22Rv1 (cell line): ENCODE data around the gene MSI1.
A peak's percentile ranks its signal among the peaks of the same experiment; 100 is the strongest.

Experiments
- H3K27ac ChIP-seq: fragments of 450-650 bp; 2 replicates; pipeline ENCODE4 v1.5.1; 2017
- ZFX ChIP-seq: fragments of 450-650 bp; IDR thresholded peaks from 2 replicates; pipeline ENCODE4 v1.6.1; 2017; ENCODE audit warnings: antibody characterized with exemption, borderline replicate concordance
- TF ChIP-seq, protein P1 (sequence below): fragments of 450-650 bp; IDR thresholded peaks from 2 replicates; pipeline ENCODE4 v1.5.1; 2017; ENCODE audit warnings: mild to moderate bottlenecking

The MSI1 gene

DNA sequence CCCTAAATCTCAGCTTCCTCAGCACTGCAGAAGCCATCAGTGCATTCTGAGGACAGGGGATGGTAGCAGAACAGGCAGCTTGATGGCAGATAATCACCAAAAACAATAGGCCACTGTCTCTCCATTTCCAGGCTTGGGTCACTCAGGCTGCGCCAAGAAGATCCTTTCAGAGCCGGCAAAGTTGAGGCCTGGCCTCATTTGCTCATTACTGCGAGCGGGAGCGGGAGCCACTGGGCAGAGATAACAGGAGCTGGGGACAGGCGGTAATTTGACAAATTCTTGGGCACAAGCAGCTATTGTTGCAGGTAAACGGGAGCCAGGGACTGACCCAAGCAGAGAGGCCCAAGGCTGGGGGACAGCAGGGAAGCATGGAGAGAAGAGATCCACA, 2.1 kb downstream of the MSI1 start:
- TF ChIP-seq, protein P1, sequence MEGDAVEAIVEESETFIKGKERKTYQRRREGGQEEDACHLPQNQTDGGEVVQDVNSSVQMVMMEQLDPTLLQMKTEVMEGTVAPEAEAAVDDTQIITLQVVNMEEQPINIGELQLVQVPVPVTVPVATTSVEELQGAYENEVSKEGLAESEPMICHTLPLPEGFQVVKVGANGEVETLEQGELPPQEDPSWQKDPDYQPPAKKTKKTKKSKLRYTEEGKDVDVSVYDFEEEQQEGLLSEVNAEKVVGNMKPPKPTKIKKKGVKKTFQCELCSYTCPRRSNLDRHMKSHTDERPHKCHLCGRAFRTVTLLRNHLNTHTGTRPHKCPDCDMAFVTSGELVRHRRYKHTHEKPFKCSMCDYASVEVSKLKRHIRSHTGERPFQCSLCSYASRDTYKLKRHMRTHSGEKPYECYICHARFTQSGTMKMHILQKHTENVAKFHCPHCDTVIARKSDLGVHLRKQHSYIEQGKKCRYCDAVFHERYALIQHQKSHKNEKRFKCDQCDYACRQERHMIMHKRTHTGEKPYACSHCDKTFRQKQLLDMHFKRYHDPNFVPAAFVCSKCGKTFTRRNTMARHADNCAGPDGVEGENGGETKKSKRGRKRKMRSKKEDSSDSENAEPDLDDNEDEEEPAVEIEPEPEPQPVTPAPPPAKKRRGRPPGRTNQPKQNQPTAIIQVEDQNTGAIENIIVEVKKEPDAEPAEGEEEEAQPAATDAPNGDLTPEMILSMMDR = no peak
- TF ChIP-seq ZFX = no peak
- H3K27ac ChIP-seq = peak overlapping the region; percentile 74

DNA sequence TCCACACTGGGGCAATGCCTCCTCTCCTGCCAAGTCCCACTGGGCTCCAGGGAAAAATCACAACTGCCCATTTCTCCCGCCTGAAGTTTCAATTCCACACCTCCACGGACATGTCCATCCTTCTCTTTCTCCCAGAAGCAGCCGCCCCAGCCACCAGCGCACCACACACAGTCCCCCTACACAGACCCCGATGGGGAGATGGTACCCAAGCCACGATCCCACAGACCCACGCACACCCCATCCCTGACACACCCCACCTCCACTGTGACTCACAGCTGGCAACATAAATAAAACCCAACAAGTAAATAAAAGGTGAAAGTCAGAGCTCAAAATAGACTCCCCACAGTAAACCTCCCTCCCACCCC, 2.6 kb downstream of the MSI1 start:
- TF ChIP-seq ZFX = no peak
- TF ChIP-seq, protein P1 = no peak
- peak overlapping the region; percentile 74 for H3K27ac ChIP-seq

DNA sequence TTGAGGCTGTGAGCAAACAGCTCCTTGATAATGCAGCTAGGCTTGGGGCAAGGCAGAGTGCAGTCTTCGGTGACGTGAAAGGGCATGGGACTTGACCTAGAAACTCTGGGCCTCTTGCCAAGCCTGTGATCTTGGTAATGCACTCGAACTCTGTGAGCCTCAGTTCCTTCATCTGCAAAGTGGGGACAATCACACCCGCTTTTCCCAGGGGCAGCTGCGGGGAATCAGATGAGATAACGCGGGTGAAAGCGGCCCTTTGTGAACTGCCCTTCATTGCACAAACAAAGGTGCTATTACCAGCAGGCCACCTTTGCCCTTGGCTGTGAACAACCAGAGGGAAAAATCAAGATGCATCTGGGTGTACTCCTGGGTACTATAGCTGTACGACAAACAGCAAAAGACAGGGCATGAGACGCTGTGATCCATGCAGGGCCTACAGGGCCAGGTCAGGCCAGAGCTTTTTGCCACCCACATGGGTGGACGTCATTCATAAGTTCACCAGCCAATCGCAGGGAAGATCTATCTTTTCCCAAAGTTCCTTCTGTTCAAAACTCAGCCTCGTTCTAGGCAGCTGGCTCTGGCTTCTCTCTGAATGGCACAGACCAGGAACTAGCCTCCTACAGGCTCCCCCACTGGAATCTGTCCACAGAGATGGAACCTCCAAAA, 3.2 kb downstream of the MSI1 start:
- TF ChIP-seq, protein P1 = no peak
- no peak for TF ChIP-seq ZFX
- H3K27ac ChIP-seq = peak overlapping the region; percentile 74

DNA sequence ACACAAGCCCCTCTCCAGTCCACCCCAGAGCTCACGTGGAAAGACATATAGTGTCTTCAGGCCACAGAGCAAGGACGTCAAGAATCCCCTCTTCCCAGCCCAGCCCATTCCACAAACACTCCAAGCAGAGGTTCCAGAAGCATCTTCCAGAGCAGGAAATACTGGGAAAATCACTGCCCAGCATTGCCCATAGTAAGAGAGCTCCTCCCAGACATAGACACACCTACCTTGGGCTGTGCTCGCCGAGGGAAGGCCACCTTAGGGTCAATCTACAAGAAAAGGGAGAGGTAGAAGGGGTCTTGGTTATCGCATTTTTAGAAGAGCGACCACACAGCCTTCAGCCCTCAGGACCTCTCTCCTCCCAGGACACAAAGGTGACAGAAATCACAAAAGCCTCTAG, 4.5 kb downstream of the MSI1 start:
- TF ChIP-seq, protein P1 = no peak
- TF ChIP-seq ZFX = no peak
- H3K27ac ChIP-seq = no peak overlapping the region

DNA sequence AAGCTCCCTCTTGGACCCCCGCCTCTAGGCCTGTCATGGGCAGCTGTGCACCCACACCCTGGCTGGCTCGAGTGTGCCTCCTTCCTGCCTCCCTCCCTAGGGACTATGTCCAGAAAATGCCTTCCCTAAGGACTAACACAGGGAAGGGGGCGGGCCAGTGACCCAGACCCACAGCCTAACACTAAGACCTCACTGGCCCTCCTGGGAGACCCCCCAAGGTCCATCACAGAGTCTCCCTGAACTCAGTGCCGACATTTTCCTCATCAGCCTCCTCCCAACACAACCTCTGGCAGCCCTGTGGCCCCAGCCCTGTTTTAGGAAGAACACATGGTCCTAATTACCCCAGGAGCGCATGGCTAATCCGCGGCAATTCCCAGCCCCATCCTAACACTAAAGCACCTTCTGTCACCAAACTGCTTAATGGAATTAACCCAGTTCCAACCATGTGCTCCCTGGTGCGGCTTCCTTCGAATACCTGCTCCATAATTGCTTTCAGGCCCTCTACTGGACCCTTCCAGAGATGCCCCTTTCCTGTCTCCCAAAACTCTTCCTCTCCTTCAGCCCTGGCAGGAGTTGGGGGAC, 5.6 kb downstream of the MSI1 start:
- H3K27ac ChIP-seq = no peak overlapping the region
- no peak for TF ChIP-seq ZFX
- TF ChIP-seq, protein P1 = no peak; the same call in 1 of the 2 replicates

DNA sequence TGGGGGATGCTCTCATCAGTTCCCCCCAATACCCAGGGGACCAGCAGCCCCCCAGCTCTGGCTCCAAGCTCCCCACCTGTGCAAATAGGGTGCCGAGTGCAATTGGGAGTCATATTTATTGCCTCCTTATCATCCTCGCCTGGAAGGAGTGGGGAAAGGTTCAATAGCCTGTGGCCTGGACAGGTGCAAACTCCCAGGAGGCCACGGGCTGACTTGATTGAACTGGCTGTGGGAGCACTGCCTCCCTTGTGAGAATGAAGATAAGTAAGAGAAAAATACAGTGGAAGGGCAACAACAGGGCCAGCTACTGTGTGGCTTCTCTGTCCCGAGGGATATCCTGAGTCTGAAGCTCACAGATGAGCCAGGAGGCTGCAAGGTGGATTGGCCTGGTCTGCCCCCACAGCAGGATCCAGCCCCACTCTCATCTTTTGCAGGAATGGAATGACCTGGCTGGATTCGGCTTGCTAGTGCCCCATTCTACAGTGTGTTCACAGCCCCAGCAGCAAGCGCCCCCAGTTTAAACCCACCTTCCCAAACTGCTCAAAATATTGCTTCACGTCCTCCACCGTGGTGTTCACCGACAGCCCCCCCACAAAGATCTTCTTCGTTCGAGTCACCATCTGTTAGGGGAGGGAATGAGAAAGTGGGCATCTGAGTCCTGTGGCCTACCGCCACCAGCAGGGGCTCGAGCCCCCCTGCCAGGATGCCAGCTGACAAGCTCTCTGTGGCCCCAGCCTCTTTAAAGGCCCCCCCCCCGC, 6.3 kb downstream of the MSI1 start:
- TF ChIP-seq, protein P1 = no peak
- no peak for TF ChIP-seq ZFX

More for the DNA sequence above, 6.3 kb downstream of the MSI1 start:
- no peak overlapping the region for H3K27ac ChIP-seq
